Adrenal gland (tissue), 12 donors: ENCODE results near the gene ELL. TPM values are rescaled to one million over a fixed set of nuclear protein-coding genes. Genes with fewer than 3 reads are reported as not detected.

ENCODE experiments used
- DNase-seq, 7 donors: peaks; one replicate each; pipeline ENCODE4 v3.0.0-alpha.2; 2019 to 2020
- H3K27ac ChIP-seq, 5 donors: fragments of 200-600 bp; sonication (generic) in 4 of 5; 1 replicate in 3 of 5; 2 replicates in 2 of 5; pipeline versions ENCODE4 v1.5.1 to v1.8.0; 2016 to 2020; ENCODE audit warnings: mild to moderate bottlenecking in 1 of 5
- H3K27me3 ChIP-seq: fragments of 200-600 bp; 2 replicates; pipeline ENCODE4 v1.8.0; 2021
- H3K36me3 ChIP-seq, 2 donors: fragments of 200-600 bp; replicated peaks in 1 of 2; 1 replicate in 1 of 2; 2 replicates in 1 of 2; pipeline versions ENCODE4 v1.5.1 to v1.8.0; 2018 to 2022
- H3K4me1 ChIP-seq, 2 donors: fragments of 200-600 bp; replicated peaks in 1 of 2; 1 replicate in 1 of 2; 2 replicates in 1 of 2; pipeline versions ENCODE4 v1.5.1 to v1.8.0; 2018 to 2021
- H3K4me3 ChIP-seq, 4 donors: fragments of 200-600 bp; sonication (generic) in 3 of 4; one replicate each; pipeline ENCODE4 v1.5.1; 2016 to 2018
- H3K9me3 ChIP-seq, 3 donors: fragments of 200-600 bp; sonication (generic) in 1 of 3; replicated peaks in 1 of 3; 1 replicate in 2 of 3; 2 replicates in 1 of 3; pipeline versions ENCODE4 v1.5.1 to v1.8.0; 2016 to 2021
- CTCF ChIP-seq, 6 experiments: fragments of 450-650 bp in 4 of 6; fragments of 200-600 bp in 2 of 6; sonication (generic) in 1 of 6; IDR thresholded peaks; 1 replicate in 5 of 6; 2 replicates in 1 of 6; pipeline versions ENCODE4 v1.5.1 to v1.8.0; 2016 to 2021; ENCODE audit warnings: antibody characterized with exemption in 6 of 6, mild to moderate bottlenecking in 2 of 6, moderate library complexity in 1 of 6
- POLR2A ChIP-seq, 2 donors: fragments of 450-650 bp; IDR thresholded peaks; one replicate each; pipeline ENCODE4 v1.6.1; 2017; ENCODE audit warnings: antibody characterized with exemption in 2 of 2, mild to moderate bottlenecking in 2 of 2, moderate library complexity in 1 of 2
- WGBS, 4 donors: extraction: QIAGEN DNeasy Blood & Tissue Kit in 2 of 4; methylation state at CpG; one replicate each; pipeline versions ENCODE4 v1.1.5 to v1.1.7; 2013 to 2017; 5-methylcytosine and 5-hydroxymethylcytosine counted together
- intact Hi-C, 2 donors: fragments of 100-400 bp; cut with DNase I; formaldehyde crosslinking; loops; one replicate each; pipeline versions ENCODE4 v1.14.1 to v1.15.0; 2022 to 2023
- polyA plus RNA-seq, 3 donors: library from polyadenylated mRNA; stranded (reverse); fragments of 200-250 nt in 2 of 3; fragments of 350-450 nt in 1 of 3; fragmentation: Illumina TruSeq in 1 of 3; extraction: RNeasy Lipid Tissue Mini Kit (QIAGEN cat#74804) in 1 of 3; gene quantifications; one replicate each; pipeline ENCODE4 v1.2.3, GENCODE V29; 2013 to 2014
- total RNA-seq, 9 donors: library from RNA; depleted of rRNA in 4 of 9; stranded (reverse); fragments of >200 nt in 4 of 9; fragments of 120-200 nt in 1 of 9; fragmentation: NEBNext Ultra II Directional in 1 of 9; extraction: Animal tissue kit (Norgen Biotek cat#: 25700) in 1 of 9; gene quantifications; one replicate each; pipeline versions ENCODE4 v1.1.0 to v1.2.4, GENCODE V29; 2013 to 2023
- donor health status: healthy with polysubstance abuse.
- donor health status: Bipolar disorder and iron deficiency.
- donor health status: DM: yes; HTN: yes; CAD: no.
- donor health status: DM: no; HTN: no; CAD: no.
- donor health status: DM: no; HTN: no; CAD: no.
- donor health status: DM: yes; HTN: yes; CAD: no.

ELL gene
- total and polyA plus RNA-seq, 12 donors = 1.8 to 28.3 (median 13.8) TPM

- peaks cover 19 to 84% of the 10 kb centered on the region in 2 donors for H3K4me1 ChIP-seq
- WGBS, 4 donors = 85 to 95% (median 91%) methylated on average over 11 to 13 of the region's 13 CpGs
- H3K4me3 ChIP-seq = no peak overlapping the region
- no peak for DNase-seq
- H3K27me3 ChIP-seq = no peaks in the 10 kb centered on the region
- TF ChIP-seq POLR2A (IDR thresholded peaks at IDR 0.05) = no peak
- no peak for TF ChIP-seq CTCF (IDR thresholded peaks at IDR 0.05)
- no peaks in the 10 kb centered on the region for H3K36me3 ChIP-seq
- H3K27ac ChIP-seq = peak overlapping the region in 2 of 5 donors; percentile 76 to 88
- intact Hi-C loops = no loop called here
- no peaks in the 10 kb centered on the region for H3K9me3 ChIP-seq
These were observed 20.5 kb downstream of the ELL start for GRCh38 chr19:18501351-18501750.

- WGBS, 4 donors = 66 to 81% (median 77%) methylated on average over 5 to 11 of the region's 11 CpGs
- TF ChIP-seq CTCF (IDR thresholded peaks at IDR 0.05) (no peak), POLR2A (IDR thresholded peaks at IDR 0.05) (no peak)
- Histone ChIP-seq H3K27ac (peak overlapping the region in 2 of 5 donors; percentile 32 to 88), H3K9me3 (no peaks in the 10 kb centered on the region), H3K27me3 (no peaks in the 10 kb centered on the region), H3K4me3 (no peak overlapping the region), H3K4me1 (peaks cover 14 to 84% of the 10 kb centered on the region in 2 donors), H3K36me3 (no peaks in the 10 kb centered on the region)
- no peak for DNase-seq
- intact Hi-C loops = no loop called here
These were observed 21.1 kb downstream of the ELL start for GRCh38 chr19:18500799-18501198.

- no peak for TF ChIP-seq POLR2A (IDR thresholded peaks at IDR 0.05)
- no peak for TF ChIP-seq CTCF (IDR thresholded peaks at IDR 0.05)
- Histone ChIP-seq H3K36me3 (no peaks in the 10 kb centered on the region), H3K4me1 (peaks cover 12 to 84% of the 10 kb centered on the region in 2 donors), H3K27ac (peak overlapping the region in 2 of 5 donors; percentile 32 to 88), H3K9me3 (no peaks in the 10 kb centered on the region), H3K4me3 (no peak overlapping the region), H3K27me3 (no peaks in the 10 kb centered on the region)
- intact Hi-C loops = no loop called here
- WGBS, 4 donors = 60 to 65% (median 64%) methylated on average over 6 to 7 of the region's 7 CpGs
- DNase-seq = no peak
These were observed 21.5 kb downstream of the ELL start for GRCh38 chr19:18500376-18500775.

GRCh38 chr19:18499055-18499775, 22.7 kb downstream of the ELL start:
- intact Hi-C loops = no loop called here
- TF ChIP-seq POLR2A (IDR thresholded peaks at IDR 0.05) (no peak), CTCF (IDR thresholded peaks at IDR 0.05) (no peak)
- Histone ChIP-seq H3K36me3 (no peaks in the 10 kb centered on the region), H3K9me3 (no peaks in the 10 kb centered on the region), H3K27ac (peak overlapping the region in 3 of 5 donors; percentile 9 to 88 (median 32)), H3K4me3 (no peak overlapping the region), H3K27me3 (no peaks in the 10 kb centered on the region), H3K4me1 (peaks cover 8 to 83% of the 10 kb centered on the region in 2 donors)
- DNase-seq = no peak
- WGBS, 4 donors = 70 to 87% (median 79%) methylated on average over 6 to 7 of the region's 7 CpGs
